Measurements from ENCODE around the gene TRAPPC6A. TPM values are rescaled to one million over a fixed set of nuclear protein-coding genes. Genes with fewer than 3 reads are reported as not detected.

TRAPPC6A gene
- total and polyA plus RNA-seq, 3 donors from 2014 or later: 37.0 to 42.8 (median 38.7) TPM

DNA sequence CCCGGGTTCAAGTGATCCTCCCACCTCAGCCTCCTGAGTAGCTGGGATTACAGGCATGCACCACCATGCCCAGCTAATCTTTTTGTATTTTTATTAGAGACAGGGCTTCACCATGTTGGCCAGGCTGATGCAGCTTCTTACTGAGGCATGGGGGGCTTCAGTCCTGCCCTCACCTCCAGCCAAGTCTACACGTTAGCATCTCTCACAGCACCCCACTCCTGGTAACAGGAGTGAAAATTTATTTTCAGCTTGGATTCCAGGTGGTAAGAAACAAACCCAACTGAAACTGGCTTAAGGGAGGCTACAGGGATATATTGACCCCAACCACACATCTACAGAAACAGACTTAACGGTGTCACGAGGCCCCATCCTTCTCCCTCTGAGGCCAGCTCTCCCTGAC, 27.9 kb downstream of the TRAPPC6A start:
- no peaks in the 10 kb centered on the region for H3K36me3 ChIP-seq (ENCODE audit: low read depth, missing control alignments)
- DNase-seq: no peak
- H3K4me1 ChIP-seq: peaks cover 23% of the 10 kb centered on the region
- H3K27ac ChIP-seq: no peak overlapping the region
- TF ChIP-seq POLR2A (IDR thresholded peaks at IDR 0.05): no peak
- TF ChIP-seq, protein P1, sequence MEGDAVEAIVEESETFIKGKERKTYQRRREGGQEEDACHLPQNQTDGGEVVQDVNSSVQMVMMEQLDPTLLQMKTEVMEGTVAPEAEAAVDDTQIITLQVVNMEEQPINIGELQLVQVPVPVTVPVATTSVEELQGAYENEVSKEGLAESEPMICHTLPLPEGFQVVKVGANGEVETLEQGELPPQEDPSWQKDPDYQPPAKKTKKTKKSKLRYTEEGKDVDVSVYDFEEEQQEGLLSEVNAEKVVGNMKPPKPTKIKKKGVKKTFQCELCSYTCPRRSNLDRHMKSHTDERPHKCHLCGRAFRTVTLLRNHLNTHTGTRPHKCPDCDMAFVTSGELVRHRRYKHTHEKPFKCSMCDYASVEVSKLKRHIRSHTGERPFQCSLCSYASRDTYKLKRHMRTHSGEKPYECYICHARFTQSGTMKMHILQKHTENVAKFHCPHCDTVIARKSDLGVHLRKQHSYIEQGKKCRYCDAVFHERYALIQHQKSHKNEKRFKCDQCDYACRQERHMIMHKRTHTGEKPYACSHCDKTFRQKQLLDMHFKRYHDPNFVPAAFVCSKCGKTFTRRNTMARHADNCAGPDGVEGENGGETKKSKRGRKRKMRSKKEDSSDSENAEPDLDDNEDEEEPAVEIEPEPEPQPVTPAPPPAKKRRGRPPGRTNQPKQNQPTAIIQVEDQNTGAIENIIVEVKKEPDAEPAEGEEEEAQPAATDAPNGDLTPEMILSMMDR (IDR thresholded peaks at IDR 0.05): no peak
- intact Hi-C loops (cut with DNase I; ENCODE audit: low total_unique reads): no loop called here
- no peaks in the 10 kb centered on the region for H3K27me3 ChIP-seq
- H3K9me3 ChIP-seq: no peaks in the 10 kb centered on the region
- WGBS, 2 donors: 89 to 94% methylated on average over 3 to 4 of the region's 4 CpGs
- no peak overlapping the region for H3K4me3 ChIP-seq

DNA sequence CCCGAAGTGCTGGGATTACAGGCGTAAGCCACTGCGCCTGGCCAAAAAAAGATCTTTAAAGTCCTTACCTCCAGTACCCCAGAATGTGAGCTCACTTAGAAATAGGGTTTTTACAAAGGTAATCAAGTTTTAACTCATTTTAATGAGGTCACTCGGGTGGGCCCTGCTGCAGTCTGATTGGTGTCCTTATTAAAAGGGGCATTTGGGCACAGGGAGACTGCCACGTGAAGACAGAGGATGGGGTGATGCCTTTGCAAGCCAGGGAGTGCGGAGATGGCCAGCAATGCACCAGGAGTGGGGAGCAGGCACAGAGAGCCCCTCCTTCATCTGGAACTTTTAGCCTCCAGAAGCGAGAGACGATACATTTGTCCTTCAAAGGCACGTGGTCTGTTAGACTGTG, 28.9 kb downstream of the TRAPPC6A start:
- Histone ChIP-seq H3K4me1 (peaks cover 22% of the 10 kb centered on the region), H3K27ac (no peak overlapping the region), H3K9me3 (no peaks in the 10 kb centered on the region), H3K36me3 (ENCODE audit: low read depth, missing control alignments) (no peaks in the 10 kb centered on the region), H3K27me3 (no peaks in the 10 kb centered on the region), H3K4me3 (no peak overlapping the region)
- no peak for DNase-seq
- intact Hi-C loops (cut with DNase I; ENCODE audit: low total_unique reads): no loop called here
- 82 to 84% methylated on average over 9 of the region's 9 CpGs for WGBS, 2 donors
- TF ChIP-seq, protein P1 (IDR thresholded peaks at IDR 0.05): no peak

DNA sequence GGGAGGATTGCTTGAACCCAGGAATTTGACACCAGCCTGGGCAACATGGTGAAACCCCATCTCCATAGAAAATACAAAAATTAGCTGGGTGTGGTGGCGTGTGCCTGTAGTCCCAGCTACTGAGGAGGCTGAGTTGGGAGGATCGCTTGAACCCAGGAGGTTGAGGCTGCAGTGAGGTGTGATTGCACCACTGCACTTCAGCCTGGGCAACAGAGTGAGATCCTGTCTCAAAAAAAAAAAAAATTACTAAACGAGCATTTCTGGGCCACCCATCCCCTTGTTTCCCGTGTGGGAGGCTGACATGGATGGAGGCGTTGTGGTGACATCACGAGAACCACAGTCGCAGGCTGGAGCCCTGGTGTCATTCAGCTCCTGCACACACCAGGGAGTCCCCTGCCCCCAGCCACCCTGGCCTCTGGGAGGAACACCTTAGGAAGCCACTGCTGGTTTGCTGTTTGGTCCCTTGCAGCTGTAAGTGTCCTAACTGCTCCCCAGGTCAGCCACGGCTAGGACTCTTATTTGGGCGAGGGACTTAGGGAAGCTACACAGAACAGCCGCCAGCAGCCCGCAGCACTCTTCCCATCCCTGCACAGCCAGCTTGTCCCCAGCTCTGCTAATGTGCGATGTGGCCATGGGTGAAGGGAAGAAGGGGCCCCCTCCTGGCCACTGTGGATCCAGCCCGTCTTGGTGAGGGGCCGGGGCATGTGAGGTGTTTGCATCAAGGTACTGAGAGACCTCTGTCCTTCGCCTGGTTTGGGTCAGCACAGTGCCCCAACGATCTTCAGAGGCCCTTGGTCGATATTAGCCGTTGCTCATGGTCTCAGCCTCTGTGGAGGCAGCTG, 30.0 kb downstream of the TRAPPC6A start:
- TF ChIP-seq POLR2A (IDR thresholded peaks at IDR 0.05): no peak
- TF ChIP-seq, protein P1 (IDR thresholded peaks at IDR 0.05): no peak
- H3K4me3 ChIP-seq: no peak overlapping the region
- no peaks in the 10 kb centered on the region for H3K9me3 ChIP-seq
- 85 to 88% methylated on average over 18 of the region's 18 CpGs for WGBS, 2 donors
- peaks cover 11% of the 10 kb centered on the region for H3K4me1 ChIP-seq
- intact Hi-C loops (cut with DNase I; ENCODE audit: low total_unique reads): no loop called here
- H3K36me3 ChIP-seq (ENCODE audit: low read depth, missing control alignments): no peaks in the 10 kb centered on the region
- no peak for DNase-seq
- H3K27ac ChIP-seq: no peak overlapping the region
- no peaks in the 10 kb centered on the region for H3K27me3 ChIP-seq

DNA sequence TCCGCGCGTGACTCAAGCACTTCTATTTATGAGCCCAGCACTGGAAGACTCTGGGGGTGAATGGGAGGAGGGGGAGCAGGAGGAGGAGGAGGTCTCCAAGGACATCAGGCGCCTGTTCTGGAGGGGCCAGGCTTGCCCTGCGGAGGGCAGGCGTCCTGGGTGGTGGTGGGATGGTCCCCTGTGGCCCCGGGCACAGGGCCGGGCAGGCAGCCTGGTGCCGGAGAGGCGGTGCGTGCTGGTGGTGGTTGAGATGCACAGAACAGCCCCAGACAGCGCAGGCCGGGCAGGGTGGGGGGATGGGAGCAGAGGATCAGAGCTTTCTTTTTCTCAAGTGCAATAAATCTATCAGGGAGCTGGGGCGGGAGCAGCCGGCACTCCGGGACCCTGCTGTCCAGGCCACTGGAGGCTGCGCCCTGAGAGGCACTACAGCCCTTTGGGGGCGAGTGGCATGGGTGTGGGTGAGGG, 31.3 kb downstream of the TRAPPC6A start:
- WGBS, 2 donors: 84 to 91% methylated on average over 15 to 18 of the region's 18 CpGs

More for the DNA sequence above, 31.3 kb downstream of the TRAPPC6A start:
- Histone ChIP-seq H3K27ac (no peak overlapping the region), H3K4me1 (peaks cover 7% of the 10 kb centered on the region), H3K9me3 (no peaks in the 10 kb centered on the region), H3K27me3 (no peaks in the 10 kb centered on the region), H3K36me3 (ENCODE audit: low read depth, missing control alignments) (no peaks in the 10 kb centered on the region), H3K4me3 (no peak overlapping the region)
- intact Hi-C loops (cut with DNase I; ENCODE audit: low total_unique reads): no loop called here
- DNase-seq: no peak
- TF ChIP-seq POLR2A (IDR thresholded peaks at IDR 0.05): no peak
- TF ChIP-seq, protein P1 (IDR thresholded peaks at IDR 0.05): no peak
